Panc1 (cell line): ENCODE data around the gene GRID2. TPM values are rescaled to one million over a fixed set of nuclear protein-coding genes. Genes with fewer than 3 reads are reported as not detected.

ENCODE experiments used
- ATAC-seq: fragments of 200-7000 bp; cut with Tn5 transposase; 2 replicates; pipeline ENCODE4 v1.9.1; 2020; ENCODE audit warnings: mild to moderate bottlenecking, moderate library complexity
- BruUV-seq: library from RNA; stranded (reverse); fragments of 400-500 nt; replicated peaks from 2 replicates; lab custom pipeline; 2021; lab: Mats Ljungman, UMichigan
- CTCF ChIA-PET: fragments of 300-600 bp; sonication (Branson Sonifier 250); formaldehyde crosslinking; loops from one replicate; lab custom pipeline; 2022; ENCODE audit warnings: antibody characterized with exemption; lab: Charles Lee
- POLR2A ChIA-PET: fragments of 300-600 bp; sonication (Branson Sonifier 250); formaldehyde crosslinking; loops from one replicate; lab custom pipeline; 2022; ENCODE audit warnings: antibody characterized with exemption; lab: Charles Lee
- DNase-seq: peaks from one replicate; pipeline ENCODE4 v3.0.0-alpha.2; 2010; ENCODE audit warnings: low read depth, low spot score
- H3K27ac ChIP-seq: 2 replicates; pipeline ENCODE4 v1.5.1; 2011; ENCODE audit warnings: mild to moderate bottlenecking, low read length, inconsistent platforms
- H3K27me3 ChIP-seq: fragments of 200-500 bp; sonication (Bioruptor generic); 2 replicates; pipeline ENCODE4 v1.6.0; 2014; ENCODE audit warnings: low read length, inconsistent platforms; ENCODE audit not compliant: control insufficient read depth, insufficient read depth
- H3K36me3 ChIP-seq: fragments of 200-500 bp; sonication (Bioruptor generic); 2 replicates; pipeline ENCODE4 v1.5.1; 2014; ENCODE audit warnings: inconsistent platforms, mild to moderate bottlenecking, low read length, moderate library complexity; ENCODE audit not compliant: control insufficient read depth, insufficient read depth
- H3K4me1 ChIP-seq: 2 replicates; pipeline ENCODE4 v1.5.1; 2011; ENCODE audit warnings: inconsistent platforms, mild to moderate bottlenecking, low read length, moderate library complexity; ENCODE audit not compliant: control insufficient read depth, insufficient read depth
- H3K4me3 ChIP-seq, 2 experiments: 2 replicates each; pipeline ENCODE4 v1.5.1; 2011 to 2012; ENCODE audit warnings: low read depth in 2 of 2, low read length in 2 of 2, mild to moderate bottlenecking in 2 of 2, inconsistent platforms in 1 of 2, moderate library complexity in 1 of 2
- H3K9me3 ChIP-seq: fragments of 200-500 bp; sonication (Bioruptor generic); 2 replicates; pipeline ENCODE4 v1.5.1; 2014; ENCODE audit warnings: low read depth, mild to moderate bottlenecking, inconsistent platforms, low read length, moderate library complexity; ENCODE audit not compliant: control insufficient read depth, insufficient read depth
- CTCF ChIP-seq: fragments of 450-650 bp; IDR thresholded peaks from 2 replicates; pipeline ENCODE4 v1.5.1; 2017; ENCODE audit warnings: mild to moderate bottlenecking
- POLR2AphosphoS5 ChIP-seq: IDR thresholded peaks from 2 replicates; pipeline ENCODE4 v1.6.1; 2012; ENCODE audit warnings: mild to moderate bottlenecking, low read depth, low read length, moderate library complexity
- SIN3A ChIP-seq: IDR thresholded peaks from 2 replicates; pipeline ENCODE4 v1.6.1; 2012; ENCODE audit warnings: low read depth, mild to moderate bottlenecking, low read length, moderate library complexity, borderline replicate concordance; ENCODE audit not compliant: insufficient read depth
- TCF7L2 ChIP-seq: IDR thresholded peaks from 2 replicates; pipeline ENCODE4 v1.6.1; 2011; ENCODE audit warnings: mild to moderate bottlenecking, low read depth, low read length, inconsistent platforms
- in situ Hi-C: cut with HindIII; loops from 2 replicates; pipeline ENCODE4 v1.10.0; 2016; ENCODE audit warnings: low sequenced_read_pairs, low pct_unique_long_range_greater_than_20kb
- intact Hi-C: fragments of 100-400 bp; cut with micrococcal nuclease; formaldehyde crosslinking; loops from one replicate; pipeline ENCODE4 v1.10.0; 2022; ENCODE audit not compliant: unreplicated experiment
- total RNA-seq: library from RNA; stranded (reverse); gene quantifications from one replicate; pipeline ENCODE4 v1.2.1, GENCODE V29; 2021; ENCODE audit not compliant: unreplicated experiment
- TF ChIP-seq, protein P1 (sequence below), 2 experiments: IDR thresholded peaks; 2 replicates each; pipeline ENCODE4 v1.6.1; 2011 to 2012; ENCODE audit warnings: low read depth in 2 of 2, control low read depth in 1 of 2, low read length in 1 of 2, mild to moderate bottlenecking in 1 of 2, moderate library complexity in 1 of 2; ENCODE audit not compliant: insufficient read depth in 1 of 2

Gene GRID2
- total RNA-seq, 1 experiment from 2014 or later, result 0.08 TPM

GRCh38 chr4:93748373-93749291 lies 1444.9 kb downstream of the GRID2 start:
- H3K4me1 ChIP-seq, result no peaks in the 10 kb centered on the region
- TF ChIP-seq CTCF, result no peak
- TF ChIP-seq POLR2AphosphoS5, result no peak
- TF ChIP-seq, protein P1, sequence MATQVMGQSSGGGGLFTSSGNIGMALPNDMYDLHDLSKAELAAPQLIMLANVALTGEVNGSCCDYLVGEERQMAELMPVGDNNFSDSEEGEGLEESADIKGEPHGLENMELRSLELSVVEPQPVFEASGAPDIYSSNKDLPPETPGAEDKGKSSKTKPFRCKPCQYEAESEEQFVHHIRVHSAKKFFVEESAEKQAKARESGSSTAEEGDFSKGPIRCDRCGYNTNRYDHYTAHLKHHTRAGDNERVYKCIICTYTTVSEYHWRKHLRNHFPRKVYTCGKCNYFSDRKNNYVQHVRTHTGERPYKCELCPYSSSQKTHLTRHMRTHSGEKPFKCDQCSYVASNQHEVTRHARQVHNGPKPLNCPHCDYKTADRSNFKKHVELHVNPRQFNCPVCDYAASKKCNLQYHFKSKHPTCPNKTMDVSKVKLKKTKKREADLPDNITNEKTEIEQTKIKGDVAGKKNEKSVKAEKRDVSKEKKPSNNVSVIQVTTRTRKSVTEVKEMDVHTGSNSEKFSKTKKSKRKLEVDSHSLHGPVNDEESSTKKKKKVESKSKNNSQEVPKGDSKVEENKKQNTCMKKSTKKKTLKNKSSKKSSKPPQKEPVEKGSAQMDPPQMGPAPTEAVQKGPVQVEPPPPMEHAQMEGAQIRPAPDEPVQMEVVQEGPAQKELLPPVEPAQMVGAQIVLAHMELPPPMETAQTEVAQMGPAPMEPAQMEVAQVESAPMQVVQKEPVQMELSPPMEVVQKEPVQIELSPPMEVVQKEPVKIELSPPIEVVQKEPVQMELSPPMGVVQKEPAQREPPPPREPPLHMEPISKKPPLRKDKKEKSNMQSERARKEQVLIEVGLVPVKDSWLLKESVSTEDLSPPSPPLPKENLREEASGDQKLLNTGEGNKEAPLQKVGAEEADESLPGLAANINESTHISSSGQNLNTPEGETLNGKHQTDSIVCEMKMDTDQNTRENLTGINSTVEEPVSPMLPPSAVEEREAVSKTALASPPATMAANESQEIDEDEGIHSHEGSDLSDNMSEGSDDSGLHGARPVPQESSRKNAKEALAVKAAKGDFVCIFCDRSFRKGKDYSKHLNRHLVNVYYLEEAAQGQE (IDR thresholded peaks at IDR 0.05; ENCODE audit: insufficient read depth in 1 of 2, low read depth in 2 of 2, low read length in 1 of 2), result no peak
- POLR2A ChIA-PET, result no interaction called here
- no peaks in the 10 kb centered on the region for H3K9me3 ChIP-seq
- CTCF ChIA-PET, result no interaction called here
- no peak for ATAC-seq
- intact Hi-C loops (no loop called here), in situ Hi-C loops (no loop called here)
- no peak for DNase-seq
- no peaks in the 10 kb centered on the region for H3K36me3 ChIP-seq
- no peak overlapping the region for H3K27ac ChIP-seq
- no peak overlapping the region for H3K4me3 ChIP-seq
- no peaks in the 10 kb centered on the region for H3K27me3 ChIP-seq
- BruUV-seq, result no TSS peak

GRCh38 chr4:93749292-93749761 lies 1445.6 kb downstream of the GRID2 start:
- ATAC-seq, result no peak
- Histone ChIP-seq H3K27me3 (no peaks in the 10 kb centered on the region), H3K4me1 (no peaks in the 10 kb centered on the region), H3K27ac (no peak overlapping the region), H3K9me3 (no peaks in the 10 kb centered on the region), H3K36me3 (no peaks in the 10 kb centered on the region), H3K4me3 (no peak overlapping the region)
- no peak for TF ChIP-seq POLR2AphosphoS5
- no peak for TF ChIP-seq SIN3A
- TF ChIP-seq CTCF, result no peak
- TF ChIP-seq TCF7L2, result no peak
- TF ChIP-seq, protein P1 (IDR thresholded peaks at IDR 0.05; ENCODE audit: insufficient read depth in 1 of 2, low read depth in 2 of 2, low read length in 1 of 2), result no peak
- in situ Hi-C loops (no loop called here), intact Hi-C loops (no loop called here)
- ChIA-PET POLR2A (no interaction called here), CTCF (no interaction called here)
- no peak for DNase-seq
- no TSS peak for BruUV-seq
